Activated CD8-positive, alpha-beta memory T cell treated with anti-CD3 and anti-CD28 coated beads for 36 hours (primary cell): ENCODE data around the gene SMCO4. TPM values are rescaled to one million over a fixed set of nuclear protein-coding genes. Genes with fewer than 3 reads are reported as not detected.
"Not testable (repeated sequence)": the region's sequence is repeated elsewhere in the genome, so short reads cannot be mapped to it uniquely, and the experiment has no call there.

Experiments used
- CTCF ChIA-PET: fragments of 350-600 bp; sonication (Branson Sonifier 250); formaldehyde crosslinking; loops from one replicate; lab custom pipeline; 2021; ENCODE audit warnings: antibody characterized with exemption; lab: Charles Lee
- POLR2A ChIA-PET: fragments of 350-600 bp; sonication (Branson Sonifier 250); formaldehyde crosslinking; loops from one replicate; lab custom pipeline; 2021; ENCODE audit warnings: antibody characterized with exemption; lab: Charles Lee
- total RNA-seq, 2 experiments: library from RNA; stranded (reverse); gene quantifications; one replicate each; pipeline ENCODE4 v1.2.3, GENCODE V29; 2021

The SMCO4 gene
- 10 to 100 TPM; 13.5 to 13.8 TPM for total RNA-seq

GRCh38 chr11:93543292-93543977 is at the start of gene SMCO4:
Gene SMCO4, minus strand, starts transcription at chr11:93543391. Its CDS starts 64,202 bp downstream, at chr11:93479189.
- POLR2A ChIA-PET: no interaction called here
- CTCF ChIA-PET: interaction anchor here (1.0 kb wide), 1 partner anchor 312 kb away, joined by 3 read pairs; no protein-coding TSS in a partner anchor

GRCh38 chr11:93591247-93591898 is 48.2 kb upstream of the SMCO4 start:
- CTCF ChIA-PET: no interaction called here
- POLR2A ChIA-PET: no interaction called here

- CTCF ChIA-PET: no interaction called here
- POLR2A ChIA-PET: no interaction called here
Observed at GRCh38 chr11:93589347-93589746, 46.2 kb upstream of the SMCO4 start.

GRCh38 chr11:93587858-93588581 is 44.8 kb upstream of the SMCO4 start:
- ChIA-PET CTCF (no interaction called here), POLR2A (no interaction called here)

GRCh38 chr11:93587425-93587824 is 44.2 kb upstream of the SMCO4 start:
- POLR2A ChIA-PET, CTCF ChIA-PET: not testable (repeated sequence)

GRCh38 chr11:93585758-93586157 is 42.6 kb upstream of the SMCO4 start:
- ChIA-PET POLR2A (no interaction called here), CTCF (no interaction called here)

GRCh38 chr11:93583490-93583889 is 40.3 kb upstream of the SMCO4 start:
- ChIA-PET POLR2A (no interaction called here), CTCF (no interaction called here)

GRCh38 chr11:93579187-93579751 is 36.1 kb upstream of the SMCO4 start:
- CTCF ChIA-PET: no interaction called here

GRCh38 chr11:93577286-93577685 is 34.1 kb upstream of the SMCO4 start:
- CTCF ChIA-PET: interaction anchor here (0.6 kb wide), 1 partner anchor 334 kb away, joined by 3 read pairs; no protein-coding TSS in a partner anchor

More at GRCh38 chr11:93579187-93579751, 36.1 kb upstream of the SMCO4 start:
- POLR2A ChIA-PET: interaction anchor here (0.8 kb wide), 1 partner anchor 1370 kb away, joined by 3 read pairs; no protein-coding TSS in a partner anchor

GRCh38 chr11:93576870-93577269 is 33.7 kb upstream of the SMCO4 start:
- CTCF ChIA-PET: interaction anchor here (0.6 kb wide), 1 partner anchor 334 kb away, joined by 3 read pairs; no protein-coding TSS in a partner anchor
- POLR2A ChIA-PET: not testable (repeated sequence)

More at GRCh38 chr11:93577286-93577685, 34.1 kb upstream of the SMCO4 start:
- POLR2A ChIA-PET: no interaction called here

GRCh38 chr11:93574638-93575220 is 31.5 kb upstream of the SMCO4 start:
- CTCF ChIA-PET: no interaction called here
- POLR2A ChIA-PET: no interaction called here

- ChIA-PET POLR2A (no interaction called here), CTCF (no interaction called here)
Observed at GRCh38 chr11:93573184-93573583, 30.0 kb upstream of the SMCO4 start.

- ChIA-PET CTCF (no interaction called here), POLR2A (no interaction called here)
Observed at GRCh38 chr11:93572621-93573020, 29.4 kb upstream of the SMCO4 start.

- ChIA-PET POLR2A (no interaction called here), CTCF (no interaction called here)
Observed at GRCh38 chr11:93572171-93572570, 29.0 kb upstream of the SMCO4 start.

- CTCF ChIA-PET: no interaction called here
- POLR2A ChIA-PET: no interaction called here
Observed at GRCh38 chr11:93571612-93572011, 28.4 kb upstream of the SMCO4 start.

- ChIA-PET CTCF (no interaction called here), POLR2A (no interaction called here)
Observed at GRCh38 chr11:93570759-93571413, 27.7 kb upstream of the SMCO4 start.

- ChIA-PET POLR2A (no interaction called here), CTCF (no interaction called here)
Observed at GRCh38 chr11:93569496-93569895, 26.3 kb upstream of the SMCO4 start.

GRCh38 chr11:93568726-93569125 is 25.5 kb upstream of the SMCO4 start:
- ChIA-PET POLR2A (no interaction called here), CTCF (no interaction called here)

- ChIA-PET CTCF (no interaction called here), POLR2A (no interaction called here)
Observed at GRCh38 chr11:93567401-93567895, 24.3 kb upstream of the SMCO4 start.
